DOHH2 (cell line): ENCODE results near the gene TRIM68.

Experiments
- CTCF ChIP-seq: fragments of 200-600 bp; sonication (generic); IDR thresholded peaks from one replicate; pipeline ENCODE4 v1.5.1; 2014; ENCODE audit warnings: antibody characterized with exemption, mild to moderate bottlenecking, low read depth, low read length; ENCODE audit not compliant: poor library complexity, severe bottlenecking
- EZH2phosphoT487 ChIP-seq: fragments of 200-600 bp; sonication (generic); IDR thresholded peaks from 2 replicates; pipeline ENCODE4 v1.6.1; 2017; ENCODE audit warnings: borderline replicate concordance, mild to moderate bottlenecking, antibody characterized with exemption, low read length, moderate library complexity, mixed read lengths

DNA sequence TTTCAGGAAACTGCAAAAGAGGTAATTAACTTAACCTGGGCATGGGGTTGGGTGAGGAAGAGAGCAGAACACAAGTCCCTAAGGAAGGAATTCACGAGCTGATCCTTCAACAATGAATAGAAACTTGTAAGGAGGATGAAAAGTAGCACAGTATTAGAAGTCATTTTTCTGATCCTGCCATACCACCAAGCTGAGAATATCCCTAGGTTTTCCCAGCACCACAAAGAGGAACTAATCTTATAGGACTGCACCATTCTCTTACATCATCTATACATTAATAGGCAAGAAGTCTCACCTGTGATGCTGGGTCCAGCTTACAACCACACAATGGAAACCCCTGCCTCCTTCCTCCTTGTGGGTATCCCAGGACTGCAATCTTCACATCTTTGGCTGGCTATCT is 14.3 kb downstream of the TRIM68 start, which contains the start of gene OR52I1:
- TF ChIP-seq CTCF, result no peak
- no peak for TF ChIP-seq EZH2phosphoT487
